Measurements from ENCODE around the gene PI4K2A. TPM values are rescaled to one million over a fixed set of nuclear protein-coding genes. Genes with fewer than 3 reads are reported as not detected.
"Not testable (repeated sequence)": the region's sequence is repeated elsewhere in the genome, so short reads cannot be mapped to it uniquely, and the experiment has no call there.

PI4K2A gene
- total RNA-seq, 1 experiment from 2014 or later, result 25.8 TPM

GRCh38 chr10:97623277-97623676, 17.2 kb upstream of the PI4K2A start:
- no peaks in the 10 kb centered on the region for H3K36me3 ChIP-seq
- no peak overlapping the region for H3K4me3 ChIP-seq
- H3K27me3 ChIP-seq, result no peaks in the 10 kb centered on the region
- H3K9me3 ChIP-seq, result no peaks in the 10 kb centered on the region
- DNase-seq, result no peak

GRCh38 chr10:97627731-97628130, 12.7 kb upstream of the PI4K2A start:
- Histone ChIP-seq H3K9me3 (no peaks in the 10 kb centered on the region), H3K27me3 (no peaks in the 10 kb centered on the region), H3K4me3 (no peak overlapping the region), H3K36me3 (no peaks in the 10 kb centered on the region)
- no peak for DNase-seq

- no peaks in the 10 kb centered on the region for H3K9me3 ChIP-seq
- H3K27me3 ChIP-seq, result no peaks in the 10 kb centered on the region
- DNase-seq, result no peak
- H3K36me3 ChIP-seq, result no peaks in the 10 kb centered on the region
- H3K4me3 ChIP-seq, result no peak overlapping the region
Measured at GRCh38 chr10:97628228-97628627, 12.2 kb upstream of the PI4K2A start.

GRCh38 chr10:97629289-97629688, 11.2 kb upstream of the PI4K2A start:
- no peaks in the 10 kb centered on the region for H3K27me3 ChIP-seq
- H3K9me3 ChIP-seq, result no peaks in the 10 kb centered on the region
- no peak for DNase-seq
- H3K36me3 ChIP-seq, result no peaks in the 10 kb centered on the region
- no peak overlapping the region for H3K4me3 ChIP-seq

- DNase-seq, result no peak
- Histone ChIP-seq H3K27me3 (no peaks in the 10 kb centered on the region), H3K4me3 (no peak overlapping the region), H3K9me3 (no peaks in the 10 kb centered on the region), H3K36me3 (no peaks in the 10 kb centered on the region)
Measured at GRCh38 chr10:97631098-97631497, 9.4 kb upstream of the PI4K2A start.

GRCh38 chr10:97632949-97633884, 7.3 kb upstream of the PI4K2A start, which contains the start of gene MORN4:
Gene MORN4 (minus strand): TSS chr10:97633500. CDS start chr10:97619653, 13,847 bp downstream.
- Histone ChIP-seq H3K4me3 (peak within 1 kb of the TSS; percentile 55), H3K27me3 (no peaks in the 10 kb centered on the region), H3K36me3 (no peaks in the 10 kb centered on the region), H3K9me3 (no peaks in the 10 kb centered on the region)
- peak; percentile 85 for DNase-seq

- H3K4me3 ChIP-seq, result peak overlapping the region; percentile 55
- no peaks in the 10 kb centered on the region for H3K36me3 ChIP-seq
- H3K9me3 ChIP-seq, result no peaks in the 10 kb centered on the region
- peak; percentile 24 for DNase-seq
- no peaks in the 10 kb centered on the region for H3K27me3 ChIP-seq
Measured at GRCh38 chr10:97633921-97634320, 6.5 kb upstream of the PI4K2A start.

- Histone ChIP-seq H3K4me3 (no peak overlapping the region), H3K27me3 (no peaks in the 10 kb centered on the region), H3K9me3 (no peaks in the 10 kb centered on the region), H3K36me3 (no peaks in the 10 kb centered on the region)
- DNase-seq, result no peak
Measured at GRCh38 chr10:97635577-97635976, 4.9 kb upstream of the PI4K2A start.

GRCh38 chr10:97639090-97639489, 1.4 kb upstream of the PI4K2A start:
- not testable (repeated sequence) for DNase-seq, H3K9me3 ChIP-seq, H3K27me3 ChIP-seq, H3K4me3 ChIP-seq
- H3K36me3 ChIP-seq, result peaks cover 11% of the 10 kb centered on the region

- no peaks in the 10 kb centered on the region for H3K27me3 ChIP-seq
- peaks cover 25% of the 10 kb centered on the region for H3K36me3 ChIP-seq
- DNase-seq, result peak; percentile 38
- H3K9me3 ChIP-seq, result no peaks in the 10 kb centered on the region
- peak overlapping the region; percentile 83 for H3K4me3 ChIP-seq
Measured at GRCh38 chr10:97640868-97641811, 669 bp downstream of the PI4K2A start.

GRCh38 chr10:97642471-97643159, 2.1 kb downstream of the PI4K2A start:
- not testable (repeated sequence) for H3K4me3 ChIP-seq, DNase-seq

GRCh38 chr10:97643441-97643985, 3.0 kb downstream of the PI4K2A start:
- H3K4me3 ChIP-seq, result no peak overlapping the region
- H3K9me3 ChIP-seq, result no peaks in the 10 kb centered on the region; the same call in 1 of the 2 replicates
- H3K36me3 ChIP-seq, result peaks cover 28% of the 10 kb centered on the region
- no peak for DNase-seq
- no peaks in the 10 kb centered on the region for H3K27me3 ChIP-seq

More at GRCh38 chr10:97642471-97643159, 2.1 kb downstream of the PI4K2A start:
- peaks cover 27% of the 10 kb centered on the region for H3K36me3 ChIP-seq
- not testable (repeated sequence) for H3K27me3 ChIP-seq, H3K9me3 ChIP-seq

- Histone ChIP-seq H3K36me3 (peaks cover 29% of the 10 kb centered on the region), H3K27me3 (no peaks in the 10 kb centered on the region), H3K4me3 (no peak overlapping the region), H3K9me3 (no peaks in the 10 kb centered on the region; the same call in 1 of the 2 replicates)
- DNase-seq, result no peak
Measured at GRCh38 chr10:97644936-97645335, 4.5 kb downstream of the PI4K2A start.

- no peaks in the 10 kb centered on the region for H3K27me3 ChIP-seq
- DNase-seq, result no peak
- H3K9me3 ChIP-seq, result no peaks in the 10 kb centered on the region; the same call in 1 of the 2 replicates
- H3K4me3 ChIP-seq, result no peak overlapping the region
- peaks cover 50% of the 10 kb centered on the region for H3K36me3 ChIP-seq
Measured at GRCh38 chr10:97647556-97647955, 7.1 kb downstream of the PI4K2A start.

GRCh38 chr10:97648562-97649404, 8.3 kb downstream of the PI4K2A start:
- H3K36me3 ChIP-seq, result peaks cover 52% of the 10 kb centered on the region
- peak; percentile 65 for DNase-seq
- H3K27me3 ChIP-seq, result no peaks in the 10 kb centered on the region
- H3K4me3 ChIP-seq, result no peak overlapping the region
- no peaks in the 10 kb centered on the region; the same call in 1 of the 2 replicates for H3K9me3 ChIP-seq

Measured in MG63 (cell line).